Measurements from ENCODE around the gene POU2F3. TPM values are rescaled to one million over a fixed set of nuclear protein-coding genes. Genes with fewer than 3 reads are reported as not detected.
"Not testable (repeated sequence)": the region's sequence is repeated elsewhere in the genome, so short reads cannot be mapped to it uniquely, and the experiment has no call there.

POU2F3 gene
- total RNA-seq, 1 donor from 2014 or later = 4.6 TPM

GRCh38 chr11:120272303-120272702, 32.4 kb downstream of the POU2F3 start:
- H3K27ac ChIP-seq = no peak overlapping the region
- ATAC-seq = no peak
- intact Hi-C loops (cut with DNase I) = no loop called here

DNA sequence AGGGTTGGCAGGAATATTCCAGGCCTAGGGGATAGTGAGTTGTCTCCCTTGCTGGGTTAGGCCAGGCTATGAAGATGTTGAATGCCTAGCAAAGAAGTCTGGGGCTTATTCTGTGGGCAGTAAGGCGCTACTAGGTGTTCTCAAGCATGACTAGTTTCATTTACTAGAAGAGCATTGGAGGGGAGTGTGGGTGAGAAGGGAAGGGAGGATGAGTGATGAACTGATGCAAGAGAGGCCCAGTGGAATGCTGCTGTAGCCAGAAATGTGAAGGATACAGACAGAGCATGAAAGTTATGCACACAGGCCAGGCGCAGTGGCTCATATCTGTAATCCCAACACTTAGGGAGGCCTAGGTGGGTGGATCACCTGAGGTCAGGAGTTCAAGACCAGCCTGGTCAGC, 33.5 kb downstream of the POU2F3 start:
- Histone ChIP-seq H3K9me3 (no peaks in the 10 kb centered on the region), H3K27me3 (ENCODE audit: low read depth) (no peaks in the 10 kb centered on the region), H3K27ac (no peak overlapping the region), H3K36me3 (no peaks in the 10 kb centered on the region), H3K4me3 (no peak overlapping the region), H3K4me1 (no peaks in the 10 kb centered on the region)
- no peak for DNase-seq
- TF ChIP-seq, protein P1, sequence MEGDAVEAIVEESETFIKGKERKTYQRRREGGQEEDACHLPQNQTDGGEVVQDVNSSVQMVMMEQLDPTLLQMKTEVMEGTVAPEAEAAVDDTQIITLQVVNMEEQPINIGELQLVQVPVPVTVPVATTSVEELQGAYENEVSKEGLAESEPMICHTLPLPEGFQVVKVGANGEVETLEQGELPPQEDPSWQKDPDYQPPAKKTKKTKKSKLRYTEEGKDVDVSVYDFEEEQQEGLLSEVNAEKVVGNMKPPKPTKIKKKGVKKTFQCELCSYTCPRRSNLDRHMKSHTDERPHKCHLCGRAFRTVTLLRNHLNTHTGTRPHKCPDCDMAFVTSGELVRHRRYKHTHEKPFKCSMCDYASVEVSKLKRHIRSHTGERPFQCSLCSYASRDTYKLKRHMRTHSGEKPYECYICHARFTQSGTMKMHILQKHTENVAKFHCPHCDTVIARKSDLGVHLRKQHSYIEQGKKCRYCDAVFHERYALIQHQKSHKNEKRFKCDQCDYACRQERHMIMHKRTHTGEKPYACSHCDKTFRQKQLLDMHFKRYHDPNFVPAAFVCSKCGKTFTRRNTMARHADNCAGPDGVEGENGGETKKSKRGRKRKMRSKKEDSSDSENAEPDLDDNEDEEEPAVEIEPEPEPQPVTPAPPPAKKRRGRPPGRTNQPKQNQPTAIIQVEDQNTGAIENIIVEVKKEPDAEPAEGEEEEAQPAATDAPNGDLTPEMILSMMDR (IDR thresholded peaks at IDR 0.05) = no peak
- no peak for ATAC-seq
- intact Hi-C loops (cut with DNase I) = no loop called here

More at GRCh38 chr11:120272303-120272702, 32.4 kb downstream of the POU2F3 start:
- Histone ChIP-seq H3K4me1 (no peaks in the 10 kb centered on the region), H3K36me3 (no peaks in the 10 kb centered on the region), H3K9me3 (no peaks in the 10 kb centered on the region), H3K27me3 (ENCODE audit: low read depth) (peaks cover 4% of the 10 kb centered on the region), H3K4me3 (no peak overlapping the region)
- no peak for DNase-seq
- TF ChIP-seq, protein P1 (IDR thresholded peaks at IDR 0.05) = no peak

- DNase-seq; H3K4me1 ChIP-seq; ATAC-seq; H3K4me3 ChIP-seq; H3K27ac ChIP-seq; intact Hi-C loops (cut with DNase I); H3K9me3 ChIP-seq; H3K27me3 ChIP-seq (ENCODE audit: low read depth); H3K36me3 ChIP-seq: not testable (repeated sequence)
These were observed 34.0 kb downstream of the POU2F3 start for GRCh38 chr11:120273956-120274355.

DNA sequence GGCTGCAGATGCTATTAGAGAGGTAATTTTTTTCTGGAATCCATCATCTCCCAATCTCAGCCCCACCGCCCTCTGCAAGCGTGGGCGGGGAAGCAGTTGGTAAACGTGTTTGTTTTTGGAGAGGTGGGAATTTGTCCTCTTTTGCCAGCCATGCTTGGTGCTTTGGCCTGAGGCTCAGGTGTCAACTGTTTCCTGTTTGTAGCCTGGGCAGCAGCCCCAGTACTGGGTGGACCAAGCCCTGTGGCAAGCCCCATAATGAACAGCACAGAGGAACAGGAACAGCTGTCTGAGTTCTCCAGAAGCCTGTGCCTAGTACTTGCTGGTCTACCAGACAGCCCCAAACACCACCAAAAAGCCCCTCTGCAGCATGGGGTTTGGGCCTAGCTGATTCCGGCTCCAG, 39.6 kb downstream of the POU2F3 start:
- Histone ChIP-seq H3K36me3 (no peaks in the 10 kb centered on the region), H3K4me1 (no peaks in the 10 kb centered on the region), H3K27ac (no peak overlapping the region), H3K27me3 (ENCODE audit: low read depth) (no peaks in the 10 kb centered on the region), H3K4me3 (no peak overlapping the region), H3K9me3 (no peaks in the 10 kb centered on the region)
- DNase-seq (no peak), ATAC-seq (no peak)
- TF ChIP-seq, protein P1 (IDR thresholded peaks at IDR 0.05) = no peak
- intact Hi-C loops (cut with DNase I) = no loop called here

GRCh38 chr11:120280600-120281051, 40.7 kb downstream of the POU2F3 start:
- intact Hi-C loops (cut with DNase I) = no loop called here
- ATAC-seq (no peak), DNase-seq (no peak)
- Histone ChIP-seq H3K4me3 (no peak overlapping the region), H3K36me3 (no peaks in the 10 kb centered on the region), H3K27ac (no peak overlapping the region), H3K27me3 (ENCODE audit: low read depth) (no peaks in the 10 kb centered on the region), H3K4me1 (no peaks in the 10 kb centered on the region), H3K9me3 (no peaks in the 10 kb centered on the region)
- TF ChIP-seq, protein P1 (IDR thresholded peaks at IDR 0.05) = no peak

GRCh38 chr11:120281143-120281795, 41.3 kb downstream of the POU2F3 start:
- ATAC-seq (no peak), DNase-seq (no peak)
- TF ChIP-seq, protein P1 (IDR thresholded peaks at IDR 0.05) = no peak
- Histone ChIP-seq H3K36me3 (no peaks in the 10 kb centered on the region), H3K27ac (no peak overlapping the region), H3K4me1 (no peaks in the 10 kb centered on the region), H3K4me3 (no peak overlapping the region), H3K9me3 (no peaks in the 10 kb centered on the region), H3K27me3 (ENCODE audit: low read depth) (no peaks in the 10 kb centered on the region)
- intact Hi-C loops (cut with DNase I) = no loop called here
